Mononuclear cell (primary cell): ENCODE data around the gene XIST. TPM values are rescaled to one million over a fixed set of nuclear protein-coding genes. Genes with fewer than 3 reads are reported as not detected.
"Not testable (repeated sequence)": the region's sequence is repeated elsewhere in the genome, so short reads cannot be mapped to it uniquely, and the experiment has no call there.

Experiments used
- H3K27me3 ChIP-seq: 2 replicates; pipeline ENCODE4 v1.6.0; 2011; ENCODE audit warnings: low read length, control low read depth; ENCODE audit not compliant: insufficient read depth
- H3K4me1 ChIP-seq: 2 replicates; pipeline ENCODE4 v1.5.1; 2011; ENCODE audit warnings: mild to moderate bottlenecking, low read length, control low read depth; ENCODE audit not compliant: insufficient read depth
- H3K4me3 ChIP-seq: 2 replicates; pipeline ENCODE4 v1.5.1; 2011; ENCODE audit warnings: mild to moderate bottlenecking, low read length, moderate library complexity
- H3K9me3 ChIP-seq: 2 replicates; pipeline ENCODE4 v1.5.1; 2011; ENCODE audit warnings: low read depth, mild to moderate bottlenecking, control low read depth, low read length
- total RNA-seq: library from RNA; depleted of rRNA; stranded (reverse); fragments of >200 nt; gene quantifications from one replicate; pipeline ENCODE4 v1.2.3, GENCODE V29; 2012

XIST gene
- total RNA-seq, 1 donor, result 254 TPM

DNA sequence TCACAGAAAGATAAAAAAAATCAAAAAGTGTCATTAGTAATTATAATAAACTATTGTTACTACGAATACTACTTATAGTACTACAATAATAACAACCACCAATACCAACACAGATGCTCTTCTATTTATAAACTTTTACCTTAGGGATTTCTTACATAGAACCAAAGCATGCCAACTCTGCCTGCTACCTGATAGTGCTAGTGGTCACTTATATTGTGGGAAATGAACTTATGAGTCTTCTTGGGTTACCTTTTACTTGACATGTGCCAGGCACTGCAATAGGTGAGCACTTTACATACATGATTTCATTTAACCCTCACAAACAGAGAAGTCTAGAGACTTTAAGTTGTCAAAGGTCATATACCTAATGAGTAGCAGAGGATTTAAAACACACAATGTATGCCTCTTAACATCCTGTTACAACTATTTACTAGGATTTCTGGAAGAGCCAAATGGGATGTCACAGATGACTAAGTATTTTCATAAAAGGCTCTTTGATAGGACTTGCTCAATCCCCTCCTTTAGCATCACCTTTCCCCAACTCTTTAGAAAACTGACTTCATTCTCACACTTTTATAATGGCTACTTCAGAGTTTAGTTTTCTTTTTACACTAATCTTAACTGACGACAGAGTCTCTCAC, 24.3 kb downstream of the XIST start:
- H3K9me3 ChIP-seq, result no peaks in the 10 kb centered on the region

DNA sequence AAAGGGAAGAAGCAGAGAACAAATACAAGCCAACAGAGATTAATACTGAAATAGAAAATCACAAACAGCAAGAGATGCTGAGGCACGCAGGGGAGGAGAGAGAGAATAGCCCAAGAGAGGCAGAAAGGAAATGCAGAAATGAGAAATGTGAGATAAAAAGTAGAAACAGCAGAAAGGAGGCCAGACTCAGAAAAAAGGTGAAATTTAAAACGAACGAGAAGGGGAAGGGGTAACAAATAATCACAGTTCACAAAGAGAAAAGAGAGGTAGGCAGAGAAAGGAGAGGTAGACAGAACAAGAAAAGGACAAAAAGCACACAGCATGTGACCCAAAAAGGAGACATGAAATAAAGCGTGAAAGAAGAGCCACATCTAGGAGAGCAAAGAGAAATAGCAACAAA, 25.1 kb downstream of the XIST start:
- no peak overlapping the region for H3K4me3 ChIP-seq
- H3K9me3 ChIP-seq, result no peaks in the 10 kb centered on the region
- no peaks in the 10 kb centered on the region for H3K27me3 ChIP-seq
- no peaks in the 10 kb centered on the region for H3K4me1 ChIP-seq

More for the DNA sequence above, 24.3 kb downstream of the XIST start:
- no peaks in the 10 kb centered on the region for H3K27me3 ChIP-seq
- H3K4me1 ChIP-seq, result no peaks in the 10 kb centered on the region
- no peak overlapping the region for H3K4me3 ChIP-seq

DNA sequence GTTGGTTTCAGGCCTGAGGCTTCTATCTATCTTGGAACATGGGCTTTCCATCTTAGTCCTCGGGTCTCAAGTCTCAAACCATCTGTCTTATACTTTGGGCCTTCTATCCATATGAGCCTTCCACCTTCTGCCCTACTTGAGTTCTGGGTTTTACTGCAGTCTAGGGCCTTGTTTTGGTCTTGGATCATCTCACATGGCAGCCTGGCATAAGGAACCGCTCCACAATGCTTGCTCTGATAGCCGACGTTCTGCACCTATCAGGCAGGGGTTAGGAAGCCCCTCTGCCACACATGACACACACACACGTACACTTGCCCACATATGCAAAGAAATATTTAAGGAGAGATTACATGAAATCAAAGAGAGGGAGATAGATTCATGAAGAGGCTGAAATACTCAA, 25.5 kb downstream of the XIST start:
- Histone ChIP-seq H3K4me1 (no peaks in the 10 kb centered on the region), H3K27me3 (no peaks in the 10 kb centered on the region), H3K4me3 (no peak overlapping the region), H3K9me3 (no peaks in the 10 kb centered on the region)

DNA sequence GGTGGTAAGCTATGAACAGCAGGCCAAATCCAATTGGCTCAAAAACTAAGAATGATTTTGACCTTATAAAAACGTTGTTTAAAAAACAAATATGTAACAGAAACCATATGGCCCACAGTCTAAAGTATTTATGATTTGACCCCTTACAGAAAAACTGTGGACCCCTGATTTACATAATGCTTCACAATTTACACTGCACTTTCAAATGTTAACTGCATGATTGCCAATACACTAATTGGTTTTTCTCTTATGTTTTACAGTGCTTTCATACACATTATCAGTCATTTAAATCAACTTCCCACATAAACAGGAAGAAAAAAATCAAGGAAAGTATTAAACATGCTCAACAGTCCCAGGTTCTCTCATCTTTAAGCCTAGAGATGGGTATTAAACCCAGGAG, 26.9 kb downstream of the XIST start:
- H3K4me3 ChIP-seq, result no peak overlapping the region
- H3K4me1 ChIP-seq, result no peaks in the 10 kb centered on the region
- no peaks in the 10 kb centered on the region for H3K9me3 ChIP-seq
- no peaks in the 10 kb centered on the region for H3K27me3 ChIP-seq

DNA sequence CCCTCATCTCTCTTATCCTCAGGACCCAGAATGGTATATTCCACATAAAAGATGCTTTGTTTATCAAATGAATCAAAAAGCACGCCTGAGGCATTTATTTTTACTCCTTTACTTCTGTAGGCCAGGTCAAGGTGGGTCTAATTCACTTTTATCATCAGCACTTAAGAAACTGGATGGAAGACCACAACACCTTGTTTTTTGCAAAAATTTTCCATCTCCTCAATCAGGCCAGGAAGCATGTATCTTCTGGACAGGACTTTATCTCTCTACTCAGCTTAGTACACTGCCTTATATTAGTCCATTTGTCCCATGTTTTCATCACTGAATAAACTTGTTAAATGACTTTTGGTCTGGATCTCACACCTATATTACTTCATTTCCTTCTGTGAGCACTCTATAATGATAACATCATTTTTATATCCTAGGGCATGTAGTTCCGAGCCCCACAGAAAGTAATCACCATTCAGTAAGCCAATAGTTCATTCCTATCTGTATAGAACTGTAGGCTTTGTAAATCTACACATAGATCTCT, 29.0 kb downstream of the XIST start:
- Histone ChIP-seq H3K4me1 (no peaks in the 10 kb centered on the region), H3K4me3 (no peak overlapping the region), H3K27me3 (no peaks in the 10 kb centered on the region), H3K9me3 (no peaks in the 10 kb centered on the region)

DNA sequence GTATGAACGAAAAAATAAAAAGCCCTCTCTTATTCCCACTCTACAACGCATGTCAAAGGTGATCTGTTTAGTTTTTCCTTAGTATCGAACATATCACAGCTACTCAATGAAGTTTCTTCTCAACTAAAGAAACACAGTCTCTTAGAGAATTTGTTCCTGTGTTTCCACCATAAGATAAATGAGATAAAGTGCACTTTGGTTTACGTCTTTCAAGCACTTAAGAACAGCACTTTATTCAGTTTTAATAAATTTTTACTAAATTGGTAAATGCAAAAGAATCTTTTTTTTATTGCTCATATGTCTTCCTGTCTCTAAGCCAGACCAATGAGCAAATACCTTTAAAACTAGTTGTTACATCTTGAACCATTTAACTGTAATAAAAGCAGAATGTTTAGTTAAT, 29.7 kb downstream of the XIST start:
- Histone ChIP-seq H3K4me1 (no peaks in the 10 kb centered on the region), H3K4me3 (no peak overlapping the region), H3K9me3 (no peaks in the 10 kb centered on the region), H3K27me3 (no peaks in the 10 kb centered on the region)

DNA sequence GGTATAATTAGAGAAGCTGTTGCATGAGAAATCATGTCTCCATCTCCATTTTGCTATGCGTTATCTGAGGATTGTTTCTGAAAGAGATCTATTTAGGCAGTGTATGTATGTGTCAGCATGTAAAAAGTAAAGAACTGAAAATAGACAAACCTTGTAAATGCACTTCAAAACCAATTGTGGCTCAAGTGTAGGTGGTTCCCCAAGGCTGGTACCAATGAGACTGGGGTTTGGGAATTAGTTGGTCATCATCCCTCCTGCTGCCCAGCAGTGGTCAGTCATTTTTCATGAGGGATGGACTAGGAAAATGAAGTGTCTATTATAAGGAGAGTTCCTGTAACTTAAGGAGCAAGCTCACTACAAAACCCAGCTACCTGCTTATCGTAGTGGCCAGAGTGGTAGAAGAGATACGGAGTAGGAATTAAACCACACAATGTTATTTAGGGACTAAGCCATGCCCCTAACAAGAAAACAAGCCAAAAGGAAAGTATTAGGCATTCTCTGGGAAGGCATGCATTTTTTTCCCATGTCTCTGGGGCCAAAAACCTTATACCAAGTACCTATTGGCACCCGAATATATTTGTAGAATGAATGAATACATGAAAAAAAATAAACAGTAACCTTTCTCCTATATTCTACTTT, 30.5 kb downstream of the XIST start:
- Histone ChIP-seq H3K9me3 (no peaks in the 10 kb centered on the region), H3K27me3 (no peaks in the 10 kb centered on the region), H3K4me1 (no peaks in the 10 kb centered on the region), H3K4me3 (no peak overlapping the region)

DNA sequence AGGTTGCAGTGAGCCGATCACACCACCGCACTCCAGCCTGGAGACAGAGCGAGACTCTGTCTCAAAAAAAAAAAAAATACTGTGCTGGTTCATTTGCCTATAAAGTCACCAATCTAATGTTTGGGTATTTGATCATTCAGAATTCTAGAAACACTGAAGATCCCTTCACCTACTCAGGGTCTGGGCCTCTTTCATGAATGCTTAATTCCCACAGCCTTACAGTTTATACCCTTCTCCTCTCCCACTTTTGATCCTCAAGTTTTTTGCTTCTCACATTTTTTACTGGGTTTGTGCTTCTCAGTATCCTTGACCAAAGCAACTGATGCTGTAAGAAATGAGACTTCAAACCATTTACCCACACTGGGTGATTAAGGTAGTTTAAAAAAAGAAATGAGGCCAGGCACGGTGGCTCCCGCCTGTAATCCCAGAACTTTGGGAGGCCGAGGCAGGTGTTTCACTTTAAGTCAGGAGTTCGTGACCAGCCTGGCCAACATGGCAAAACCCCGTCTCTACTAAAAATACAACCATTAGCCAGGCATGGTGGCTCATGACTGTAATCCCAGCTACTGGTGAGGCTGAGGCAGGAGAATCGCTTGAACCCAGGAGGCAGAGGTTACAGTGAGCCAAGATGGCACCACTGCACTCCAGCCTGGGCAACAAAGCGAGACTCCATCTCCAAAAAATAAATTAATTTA, 32.5 kb downstream of the XIST start:
- not testable (repeated sequence) for H3K4me3 ChIP-seq, H3K9me3 ChIP-seq, H3K27me3 ChIP-seq, H3K4me1 ChIP-seq

DNA sequence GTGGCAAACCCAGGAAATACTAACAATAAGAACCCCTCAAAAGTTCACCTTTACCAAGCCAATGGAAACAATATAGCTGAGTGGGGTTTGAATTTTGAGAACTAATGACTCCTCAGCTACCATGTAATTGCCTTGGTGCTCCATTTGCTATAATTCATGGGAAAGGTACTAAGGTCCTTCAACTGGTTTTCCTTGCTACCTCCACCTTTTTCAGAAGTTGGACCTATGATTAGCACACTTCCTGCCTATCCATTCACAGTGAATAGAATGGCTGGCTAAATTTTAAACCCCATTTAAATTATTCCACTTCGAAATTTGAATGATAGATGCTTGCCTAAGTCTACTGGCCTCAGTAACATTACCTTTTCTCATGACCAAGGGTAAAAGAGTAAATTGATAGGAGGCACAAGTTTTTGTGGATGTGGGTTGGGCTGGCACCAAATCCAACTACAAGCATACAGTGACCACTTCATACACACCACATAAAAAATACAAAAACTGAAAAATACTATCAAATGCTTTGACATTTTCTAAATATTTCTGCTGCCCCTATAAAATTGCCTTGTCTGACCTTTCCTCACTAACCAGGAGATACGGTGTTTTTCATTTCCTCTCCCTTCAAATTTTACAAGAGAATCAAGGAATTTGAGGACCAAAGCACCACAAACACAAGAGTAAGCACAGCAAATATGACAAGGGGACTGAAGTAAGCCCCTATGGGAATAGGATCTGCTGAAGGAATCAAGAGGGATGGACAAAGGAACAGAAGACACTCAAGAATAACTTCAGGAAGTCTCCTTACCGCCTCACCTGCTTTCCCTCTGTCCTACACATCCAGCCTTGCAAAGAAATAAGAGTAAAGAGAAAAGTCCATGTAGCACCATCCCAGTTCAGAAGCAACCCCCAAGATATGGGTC, 34.1 kb downstream of the XIST start:
- Histone ChIP-seq H3K4me1 (no peaks in the 10 kb centered on the region), H3K4me3 (no peak overlapping the region), H3K9me3 (no peaks in the 10 kb centered on the region), H3K27me3 (no peaks in the 10 kb centered on the region)

DNA sequence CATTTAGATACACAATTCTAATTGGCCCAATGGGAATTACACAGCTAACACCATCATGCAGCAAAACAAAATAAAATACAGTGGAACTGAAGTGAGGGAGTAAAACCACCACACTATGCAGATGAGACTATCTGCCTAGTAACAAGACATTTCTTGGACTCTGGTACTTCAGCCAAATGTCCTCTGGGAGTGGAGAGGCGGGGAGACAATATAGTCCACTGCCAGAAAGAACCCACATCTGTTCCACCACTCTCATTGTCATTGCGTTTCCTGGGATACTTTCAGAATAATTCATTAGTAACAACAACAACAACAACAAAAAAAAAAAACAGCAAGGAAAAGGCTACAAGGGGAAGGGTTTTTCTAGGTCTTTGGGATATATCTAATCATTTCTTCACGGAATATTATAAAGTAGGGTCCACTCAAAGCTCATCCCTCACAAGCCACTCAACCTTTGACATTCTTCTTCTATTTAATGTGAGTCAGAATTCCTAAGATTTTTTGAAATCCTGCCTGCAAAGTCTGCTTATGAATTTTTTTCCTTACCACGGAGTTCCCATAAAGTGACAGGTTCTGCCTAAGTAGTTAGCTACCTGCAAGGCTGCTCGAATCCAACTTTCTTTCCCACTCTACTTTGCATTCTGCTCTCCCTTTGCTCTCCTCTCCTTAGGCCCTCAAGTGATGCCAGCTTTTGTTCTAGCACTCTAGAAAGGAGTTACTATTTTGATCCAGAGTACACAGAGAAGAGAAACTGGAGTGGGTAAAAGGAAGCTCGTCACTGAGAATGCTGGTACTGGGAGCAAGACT, 34.9 kb downstream of the XIST start:
- no peaks in the 10 kb centered on the region for H3K9me3 ChIP-seq
- no peaks in the 10 kb centered on the region for H3K4me1 ChIP-seq
- no peaks in the 10 kb centered on the region for H3K27me3 ChIP-seq
- no peak overlapping the region for H3K4me3 ChIP-seq

DNA sequence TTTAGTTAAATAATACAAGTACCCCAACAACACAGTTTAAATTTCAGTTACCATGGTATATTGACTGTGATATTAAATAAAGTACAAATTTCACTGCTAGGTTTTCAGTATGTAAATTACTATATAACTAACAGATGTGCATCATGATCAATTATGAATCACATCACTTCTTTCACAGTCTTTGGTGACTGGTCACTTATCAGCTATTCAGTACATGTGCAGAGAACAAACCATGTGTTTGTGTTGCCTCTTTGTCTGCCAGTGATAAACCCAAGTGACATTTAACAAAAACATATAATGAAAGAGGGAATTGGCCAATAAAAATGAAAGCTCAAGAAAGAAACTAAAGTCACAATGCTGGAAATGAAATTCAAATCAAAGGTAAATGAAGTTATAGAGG, 40.3 kb downstream of the XIST start:
- Histone ChIP-seq H3K4me3 (no peak overlapping the region), H3K4me1 (no peaks in the 10 kb centered on the region), H3K27me3 (no peaks in the 10 kb centered on the region), H3K9me3 (no peaks in the 10 kb centered on the region)

DNA sequence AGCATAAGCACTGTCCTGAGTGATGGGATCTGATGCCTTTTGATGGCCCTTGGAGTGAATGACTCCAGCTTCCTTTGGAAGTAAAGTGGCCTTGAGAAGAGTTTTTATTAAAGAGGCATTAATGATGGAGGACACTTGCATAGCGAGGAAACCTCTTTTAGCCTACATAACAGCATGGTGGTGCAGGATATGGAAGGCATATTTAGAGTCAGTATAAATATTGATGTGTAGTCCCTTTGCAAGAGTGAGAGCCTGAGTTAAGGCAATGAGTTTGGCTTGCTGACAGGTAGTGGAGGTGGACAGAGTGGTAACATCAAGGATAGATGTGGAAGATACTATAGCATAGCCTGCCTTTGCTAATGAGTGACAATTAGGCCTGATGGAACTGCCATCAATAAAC, 48.4 kb downstream of the XIST start:
- not testable (repeated sequence) for H3K27me3 ChIP-seq, H3K9me3 ChIP-seq, H3K4me3 ChIP-seq, H3K4me1 ChIP-seq

DNA sequence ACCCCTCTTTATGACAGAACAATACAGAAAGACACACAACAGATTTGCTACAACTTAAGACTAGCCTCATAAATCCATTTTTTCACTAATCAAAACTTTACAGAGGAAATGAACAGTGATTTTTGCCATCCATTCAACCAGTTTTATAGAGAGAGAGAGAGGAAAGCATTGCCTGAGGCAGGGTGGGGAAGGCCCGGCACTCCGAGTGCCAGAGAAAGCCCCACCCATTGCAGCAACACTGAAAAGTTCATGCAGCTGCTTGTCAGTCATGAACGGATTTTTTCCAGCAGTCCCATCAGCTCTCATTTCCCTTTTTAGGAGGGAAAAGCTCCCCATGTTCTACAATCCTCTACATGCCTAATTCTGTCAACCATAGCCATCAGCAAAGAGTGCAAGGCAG, 52.6 kb downstream of the XIST start:
- H3K4me3 ChIP-seq, result no peak overlapping the region
- H3K4me1 ChIP-seq, result no peaks in the 10 kb centered on the region
- no peaks in the 10 kb centered on the region for H3K27me3 ChIP-seq

DNA sequence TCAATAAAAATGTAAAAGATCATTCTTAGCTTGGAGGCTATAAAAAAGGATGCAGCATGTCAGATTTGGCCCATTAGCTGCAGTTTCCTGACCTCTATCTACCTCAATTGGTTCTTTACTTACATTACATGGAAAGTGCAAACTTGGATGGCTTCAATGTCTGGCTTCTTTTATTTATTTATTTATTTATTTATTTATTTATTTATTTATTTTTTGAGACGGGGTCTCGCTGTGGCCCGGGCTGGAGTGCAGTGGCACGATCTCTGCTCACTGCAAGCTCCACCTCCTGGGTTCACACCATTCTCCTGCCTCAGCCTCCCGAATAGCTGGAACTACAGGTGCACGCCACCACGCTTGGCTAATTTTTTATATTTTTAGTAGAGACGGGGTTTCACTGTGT, 60.0 kb downstream of the XIST start:
- H3K4me3 ChIP-seq, H3K27me3 ChIP-seq, H3K9me3 ChIP-seq, H3K4me1 ChIP-seq: not testable (repeated sequence)

More for the DNA sequence above, 52.6 kb downstream of the XIST start:
- no peaks in the 10 kb centered on the region for H3K9me3 ChIP-seq
